Spleen (tissue), 7 donors: ENCODE data around the gene LYPLA2.

Experiments
- CTCF ChIP-seq, 11 experiments: fragments of 200-600 bp in 7 of 11; fragments of 450-650 bp in 4 of 11; sonication (generic) in 4 of 11; IDR thresholded peaks in 8 of 11; conservative IDR thresholded peaks in 3 of 11; 1 replicate in 7 of 11; 2 replicates in 4 of 11; pipeline versions ENCODE4 v1.4.0 to v1.8.0; 2016 to 2021; ENCODE audit warnings: antibody characterized with exemption in 11 of 11, inconsistent platforms in 4 of 11, mild to moderate bottlenecking in 1 of 11
- POLR2A ChIP-seq, 3 donors: fragments of 450-650 bp; IDR thresholded peaks; one replicate each; pipeline ENCODE4 v1.5.1; 2017; ENCODE audit warnings: antibody characterized with exemption in 3 of 3, mild to moderate bottlenecking in 1 of 3
- donor health status: DM: no; HTN: no; CAD: no; lungs with moderate emphysema.
- donor health status: DM: no; HTN: no; CAD: no.
- donor health status: DM: no; HTN: no; CAD: no.

- no peak for TF ChIP-seq POLR2A (IDR thresholded peaks at IDR 0.05)
- TF ChIP-seq CTCF (IDR thresholded peaks at IDR 0.05 in 8 of 11, conservative IDR thresholded peaks at IDR 0.05 in 3 of 11), result no peak
Observed at GRCh38 chr1:23776217-23776616, 14.7 kb upstream of the LYPLA2 start.
